H1 (cell line): ENCODE measurements around the gene CFH. TPM values are rescaled to one million over a fixed set of nuclear protein-coding genes. Genes with fewer than 3 reads are reported as not detected.

Source experiments
- ATF2 ChIP-seq: IDR thresholded peaks from 2 replicates; pipeline ENCODE4 v1.6.1; 2012; ENCODE audit warnings: low read length, inconsistent platforms
- ATF3 ChIP-seq: IDR thresholded peaks from 2 replicates; pipeline ENCODE4 v1.6.1; 2011; ENCODE audit warnings: low read depth, mild to moderate bottlenecking, low read length; ENCODE audit not compliant: insufficient read depth
- CBX5 ChIP-seq: fragments of 300-800, 300-1000 bp; sonication (generic); IDR thresholded peaks from 2 replicates; pipeline ENCODE4 v1.7.1; 2016; ENCODE audit warnings: antibody characterized with exemption, low read length, low read depth
- CHD1 ChIP-seq: IDR thresholded peaks from 2 replicates; pipeline ENCODE4 v1.6.1; 2012; ENCODE audit warnings: low read depth, low read length, improper control_type of control experiment
- CTBP2 ChIP-seq: IDR thresholded peaks from 2 replicates; pipeline ENCODE4 v1.7.0; 2011; ENCODE audit warnings: borderline replicate concordance, mild to moderate bottlenecking, moderate library complexity, mixed read lengths, low read length; ENCODE audit not compliant: insufficient read depth, insufficient read length
- FOSL1 ChIP-seq: IDR thresholded peaks from 2 replicates; pipeline ENCODE4 v1.6.1; 2011; ENCODE audit warnings: mild to moderate bottlenecking, low read depth, low read length, moderate library complexity; ENCODE audit not compliant: insufficient read depth
- GABPA ChIP-seq: IDR thresholded peaks from 2 replicates; pipeline ENCODE4 v1.6.1; 2011; ENCODE audit warnings: mild to moderate bottlenecking, low read length, moderate library complexity, borderline replicate concordance; ENCODE audit not compliant: insufficient read depth
- HDAC6 ChIP-seq: IDR thresholded peaks from one replicate; pipeline ENCODE4 v1.7.1; 2012; ENCODE audit warnings: low read depth, mild to moderate bottlenecking, inconsistent platforms, low read length, moderate library complexity
- KDM1A ChIP-seq: fragments of 200-600, 300-600 bp; sonication (generic); IDR thresholded peaks from 2 replicates; pipeline ENCODE4 v1.7.1; 2016; ENCODE audit warnings: mild to moderate bottlenecking, low read length, borderline replicate concordance
- KDM5A ChIP-seq: fragments of 200-600 bp; IDR thresholded peaks from 2 replicates; pipeline ENCODE4 v1.7.1; 2012; ENCODE audit warnings: mild to moderate bottlenecking, low read length, inconsistent platforms, mixed read lengths
- MAX ChIP-seq: IDR thresholded peaks from 2 replicates; pipeline ENCODE4 v1.6.1; 2012; ENCODE audit warnings: inconsistent platforms
- PHF8 ChIP-seq: fragments of 200-600 bp; sonication (generic); conservative IDR thresholded peaks from 2 replicates; pipeline ENCODE4 v1.7.1; 2012; ENCODE audit warnings: low read depth, mild to moderate bottlenecking, inconsistent platforms, low read length, moderate library complexity
- POU5F1 ChIP-seq: IDR thresholded peaks from 2 replicates; pipeline ENCODE4 v1.6.1; 2011; ENCODE audit warnings: low read depth, mild to moderate bottlenecking, low read length, moderate library complexity
- RAD21 ChIP-seq, 2 experiments: IDR thresholded peaks in 1 of 2; conservative IDR thresholded peaks in 1 of 2; 2 replicates each; pipeline ENCODE4 v1.6.1; 2011; ENCODE audit warnings: low read depth in 2 of 2, low read length in 2 of 2, improper control_type of control experiment in 1 of 2, inconsistent platforms in 1 of 2, mild to moderate bottlenecking in 1 of 2, moderate library complexity in 1 of 2
- RFX5 ChIP-seq: IDR thresholded peaks from 2 replicates; pipeline ENCODE4 v1.6.1; 2011; ENCODE audit warnings: low read depth, low read length, improper control_type of control experiment, borderline replicate concordance
- RXRA ChIP-seq: IDR thresholded peaks from 2 replicates; pipeline ENCODE4 v1.6.1; 2011; ENCODE audit warnings: low read depth, mild to moderate bottlenecking, low read length, moderate library complexity; ENCODE audit not compliant: insufficient read depth
- SP4 ChIP-seq: IDR thresholded peaks from 2 replicates; pipeline ENCODE4 v1.6.1; 2012; ENCODE audit warnings: low read length, inconsistent platforms
- SUZ12 ChIP-seq: fragments of 200-600 bp; sonication (generic); IDR thresholded peaks from 2 replicates; pipeline ENCODE4 v1.6.1; 2012; ENCODE audit warnings: mild to moderate bottlenecking, inconsistent platforms, low read length, moderate library complexity, mixed read lengths
- TAF7 ChIP-seq: optimal IDR thresholded peaks from 2 replicates; pipeline ENCODE3; 2011; ENCODE audit warnings: low read depth, mild to moderate bottlenecking, inconsistent platforms, low read length, moderate library complexity, borderline replicate concordance
- polyA plus RNA-seq, 7 experiments: library from polyadenylated mRNA; depleted of rRNA in 3 of 7; stranded (reverse) in 5 of 7; unstranded in 2 of 7; fragments of >200 nt in 5 of 7; fragments of 200-250 nt in 2 of 7; gene quantifications; 1 replicate in 5 of 7; 2 replicates in 1 of 7; 4 replicates in 1 of 7; pipeline versions ENCODE4 v1.2.1 to v1.2.3, GENCODE V29; 2011 to 2013; ENCODE audit warnings: missing spikeins in 2 of 7, mixed read lengths in 2 of 7
- total RNA-seq: library from RNA; stranded (reverse); fragmentation: NEBNext Ultra II Directional; extraction: Animal tissue kit (Norgen Biotek cat#: 25700); gene quantifications from 2 replicates; pipeline ENCODE4 v1.2.1, GENCODE V29; 2021

Gene CFH
- total and polyA plus RNA-seq, 2 of the 8 experiments (the other 6 are each of a cell fraction or from before 2014, with no cell fraction given) = not detected

GRCh38 chr1:196608390-196609369 is 43.2 kb upstream of the CFH start, which contains the start of gene KCNT2 (continued):
- TF ChIP-seq KDM1A (peak; percentile 21; the same call in 1 of the 2 replicates), HDAC6 (no peak), GABPA (no peak), RFX5 (0 out of 2 replicates have a peak, but pooled peaks have one; percentile 13), PHF8 (peak; percentile 94), ATF3 (peak; percentile 26; the same call in 1 of the 2 replicates), TAF7 (peak; percentile 79), FOSL1 (no peak), RXRA (no peak), SUZ12 (no peak), CBX5 (no peak), CTBP2 (peak; percentile 63), MAX (peak; percentile 94), KDM5A (no peak), CHD1 (peak; percentile 64), SP4 (peak; percentile 36; the same call in 1 of the 2 replicates), ATF2 (0 out of 2 replicates have a peak, but pooled peaks have one; percentile 6), POU5F1 (no peak), RAD21 (IDR thresholded peaks at IDR 0.05 in 1 of 2, conservative IDR thresholded peaks at IDR 0.05 in 1 of 2; ENCODE audit: low read depth in 2 of 2, low read length in 2 of 2) (peak in 1 of 2 experiments; percentile 21; a peak in 2 of 4 replicates)
